PC-3 (cell line): ENCODE measurements around the gene NEGR1.

ENCODE experiments used
- CTCF ChIP-seq: fragments of 300-600 bp; sonication (generic); conservative IDR thresholded peaks from 2 replicates; pipeline ENCODE4 v1.5.1; 2017; ENCODE audit warnings: antibody characterized with exemption, low read depth, mild to moderate bottlenecking, low read length
- EZH2 ChIP-seq: fragments of 300-600 bp; sonication (generic); IDR thresholded peaks from one replicate; pipeline ENCODE4 v1.6.1; 2017; ENCODE audit warnings: antibody characterized with exemption, mild to moderate bottlenecking, low read length; ENCODE audit not compliant: unreplicated experiment

GRCh38 chr1:71623888-71624287 is 658.5 kb downstream of the NEGR1 start:
- no peak for TF ChIP-seq CTCF
- no peak for TF ChIP-seq EZH2
